SK-N-SH treated with all-trans-retinoic acid at 6 μM for 48 hours (cell line): Measurements from ENCODE around the gene ZCCHC24.

Experiments used
- ATAC-seq: fragments of 200-7000 bp; cut with Tn5 transposase; 3 replicates; pipeline ENCODE4 v1.9.1; 2020; ENCODE audit warnings: mild to moderate bottlenecking, moderate library complexity
- ARNTL ChIP-seq: fragments of 450-650 bp; formaldehyde crosslinking; IDR thresholded peaks from 2 replicates; pipeline ENCODE4 v1.5.0; 2020; ENCODE audit warnings: low read depth, mild to moderate bottlenecking, moderate library complexity, borderline replicate concordance
- ESRRG ChIP-seq: fragments of 250-450 bp; sonication (Bioruptor Pico); IDR thresholded peaks from 2 replicates; pipeline ENCODE4 v1.6.1; 2021; ENCODE audit warnings: mild to moderate bottlenecking
- GLIS3 ChIP-seq: fragments of 250-450 bp; sonication (Bioruptor Pico); IDR thresholded peaks from 2 replicates; pipeline ENCODE4 v1.5.0; 2020; ENCODE audit warnings: mild to moderate bottlenecking, moderate library complexity
- ISL1 ChIP-seq: fragments of 250-450 bp; sonication (Bioruptor Pico); IDR thresholded peaks from 2 replicates; pipeline ENCODE4 v2.1.2; 2022; ENCODE audit warnings: mild to moderate bottlenecking, moderate library complexity
- OSR1 ChIP-seq: fragments of 250-450 bp; sonication (Bioruptor Pico); IDR thresholded peaks from 2 replicates; pipeline ENCODE4 v1.8.0; 2022; ENCODE audit warnings: moderate library complexity, mild to moderate bottlenecking, inconsistent platforms
- PPARA ChIP-seq: fragments of 250-450 bp; sonication (Bioruptor Pico); IDR thresholded peaks from 2 replicates; pipeline ENCODE4 v1.5.0; 2020; ENCODE audit warnings: mild to moderate bottlenecking, borderline replicate concordance
- RARB ChIP-seq: fragments of 250-450 bp; sonication (Bioruptor Pico); IDR thresholded peaks from 2 replicates; pipeline ENCODE4 v1.8.0; 2021; ENCODE audit warnings: mild to moderate bottlenecking, moderate library complexity
- SNAI2 ChIP-seq: fragments of 250-450 bp; sonication (Bioruptor Pico); IDR thresholded peaks from 2 replicates; pipeline ENCODE4 v1.5.0; 2020; ENCODE audit warnings: mild to moderate bottlenecking, moderate library complexity
- TCF4 ChIP-seq: fragments of 250-450 bp; sonication (Bioruptor Pico); IDR thresholded peaks from 2 replicates; pipeline ENCODE4 v1.8.0; 2021; ENCODE audit warnings: mild to moderate bottlenecking, moderate library complexity, borderline replicate concordance
- ZC3H10 ChIP-seq: fragments of 250-450 bp; sonication (Bioruptor Pico); IDR thresholded peaks from 2 replicates; pipeline ENCODE4 v1.5.1; 2021; ENCODE audit warnings: mild to moderate bottlenecking, moderate library complexity
- ZFP30 ChIP-seq: fragments of 450-650 bp; formaldehyde crosslinking; IDR thresholded peaks from 2 replicates; pipeline ENCODE4 v1.5.0; 2022; ENCODE audit warnings: mild to moderate bottlenecking, moderate library complexity
- ZNF8 ChIP-seq: fragments of 450-650 bp; formaldehyde crosslinking; IDR thresholded peaks from 2 replicates; pipeline ENCODE4 v1.5.0; 2020; ENCODE audit warnings: mild to moderate bottlenecking, moderate library complexity
- TF ChIP-seq, protein P1 (sequence below): fragments of 250-450 bp; sonication (Bioruptor Pico); IDR thresholded peaks from 2 replicates; pipeline ENCODE4 v1.8.0; 2020; ENCODE audit warnings: mild to moderate bottlenecking, moderate library complexity, borderline replicate concordance
- TF ChIP-seq, protein P2 (sequence below): fragments of 250-450 bp; sonication (Bioruptor Pico); IDR thresholded peaks from 2 replicates; pipeline ENCODE4 v1.8.0; 2021; ENCODE audit warnings: low read depth, mild to moderate bottlenecking, moderate library complexity, borderline replicate concordance
- TF ChIP-seq, protein P3 (sequence below): fragments of 250-450 bp; sonication (Bioruptor Pico); IDR thresholded peaks from 2 replicates; pipeline ENCODE4 v1.5.1; 2021; ENCODE audit warnings: mild to moderate bottlenecking, moderate library complexity
- TF ChIP-seq, protein P4 (sequence below): fragments of 250-450 bp; sonication (Bioruptor Pico); IDR thresholded peaks from 2 replicates; pipeline ENCODE4 v1.5.1; 2020; ENCODE audit warnings: low read depth, mild to moderate bottlenecking, moderate library complexity

Gene ZCCHC24

DNA sequence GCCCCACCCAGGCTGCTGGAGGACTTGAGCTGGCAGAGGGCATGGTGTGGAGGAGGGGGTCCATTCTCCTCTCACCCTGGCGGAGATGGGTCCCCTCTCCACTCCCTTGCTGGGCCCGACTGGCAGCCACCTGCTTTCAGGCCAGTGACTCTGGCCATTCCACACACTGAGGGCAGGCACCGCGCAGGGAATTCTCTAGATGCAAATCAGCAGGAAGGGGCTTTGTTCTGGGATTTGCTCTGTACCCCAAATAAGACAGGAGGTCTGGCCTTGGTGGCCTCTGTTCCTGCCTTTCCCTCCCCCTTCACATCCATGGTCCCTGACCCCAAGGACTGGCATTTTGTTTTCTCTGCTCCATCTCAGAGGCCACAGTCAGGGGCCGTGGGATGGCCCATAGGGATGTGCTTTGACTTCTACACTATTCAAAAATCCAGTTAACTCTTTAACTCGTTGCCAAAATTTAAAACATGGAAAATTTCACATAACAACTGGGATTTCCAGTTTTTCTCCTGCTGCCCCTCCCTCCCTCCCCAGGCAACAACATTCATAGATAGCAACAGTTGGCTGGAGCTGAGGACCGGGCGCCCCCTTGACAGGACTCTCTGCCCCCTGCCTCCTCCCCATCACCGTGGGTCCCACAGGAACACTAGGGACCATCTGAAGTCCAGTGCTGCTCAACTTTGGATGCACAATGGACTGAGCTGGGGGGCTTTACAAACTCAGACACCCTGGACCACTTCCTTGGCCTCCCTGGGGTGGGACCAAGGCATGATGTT lies 64.3 kb downstream of the ZCCHC24 start:
- TF ChIP-seq ZNF8 (no peak), ESRRG (no peak), ARNTL (CRISPR knock-in tag) (no peak), ISL1 (CRISPR knock-in tag) (no peak), GLIS3 (CRISPR knock-in tag) (no peak), RARB (no peak), PPARA (CRISPR knock-in tag) (no peak), ZFP30 (CRISPR knock-in tag) (no peak)
- TF ChIP-seq, protein P1, sequence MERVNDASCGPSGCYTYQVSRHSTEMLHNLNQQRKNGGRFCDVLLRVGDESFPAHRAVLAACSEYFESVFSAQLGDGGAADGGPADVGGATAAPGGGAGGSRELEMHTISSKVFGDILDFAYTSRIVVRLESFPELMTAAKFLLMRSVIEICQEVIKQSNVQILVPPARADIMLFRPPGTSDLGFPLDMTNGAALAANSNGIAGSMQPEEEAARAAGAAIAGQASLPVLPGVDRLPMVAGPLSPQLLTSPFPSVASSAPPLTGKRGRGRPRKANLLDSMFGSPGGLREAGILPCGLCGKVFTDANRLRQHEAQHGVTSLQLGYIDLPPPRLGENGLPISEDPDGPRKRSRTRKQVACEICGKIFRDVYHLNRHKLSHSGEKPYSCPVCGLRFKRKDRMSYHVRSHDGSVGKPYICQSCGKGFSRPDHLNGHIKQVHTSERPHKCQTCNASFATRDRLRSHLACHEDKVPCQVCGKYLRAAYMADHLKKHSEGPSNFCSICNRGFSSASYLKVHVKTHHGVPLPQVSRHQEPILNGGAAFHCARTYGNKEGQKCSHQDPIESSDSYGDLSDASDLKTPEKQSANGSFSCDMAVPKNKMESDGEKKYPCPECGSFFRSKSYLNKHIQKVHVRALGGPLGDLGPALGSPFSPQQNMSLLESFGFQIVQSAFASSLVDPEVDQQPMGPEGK (CRISPR knock-in tag): no peak
- TF ChIP-seq, protein P2, sequence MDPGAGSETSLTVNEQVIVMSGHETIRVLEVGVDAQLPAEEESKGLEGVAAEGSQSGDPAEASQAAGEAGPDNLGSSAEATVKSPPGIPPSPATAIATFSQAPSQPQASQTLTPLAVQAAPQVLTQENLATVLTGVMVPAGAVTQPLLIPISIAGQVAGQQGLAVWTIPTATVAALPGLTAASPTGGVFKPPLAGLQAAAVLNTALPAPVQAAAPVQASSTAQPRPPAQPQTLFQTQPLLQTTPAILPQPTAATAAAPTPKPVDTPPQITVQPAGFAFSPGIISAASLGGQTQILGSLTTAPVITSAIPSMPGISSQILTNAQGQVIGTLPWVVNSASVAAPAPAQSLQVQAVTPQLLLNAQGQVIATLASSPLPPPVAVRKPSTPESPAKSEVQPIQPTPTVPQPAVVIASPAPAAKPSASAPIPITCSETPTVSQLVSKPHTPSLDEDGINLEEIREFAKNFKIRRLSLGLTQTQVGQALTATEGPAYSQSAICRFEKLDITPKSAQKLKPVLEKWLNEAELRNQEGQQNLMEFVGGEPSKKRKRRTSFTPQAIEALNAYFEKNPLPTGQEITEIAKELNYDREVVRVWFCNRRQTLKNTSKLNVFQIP: no peak
- TF ChIP-seq, protein P3, sequence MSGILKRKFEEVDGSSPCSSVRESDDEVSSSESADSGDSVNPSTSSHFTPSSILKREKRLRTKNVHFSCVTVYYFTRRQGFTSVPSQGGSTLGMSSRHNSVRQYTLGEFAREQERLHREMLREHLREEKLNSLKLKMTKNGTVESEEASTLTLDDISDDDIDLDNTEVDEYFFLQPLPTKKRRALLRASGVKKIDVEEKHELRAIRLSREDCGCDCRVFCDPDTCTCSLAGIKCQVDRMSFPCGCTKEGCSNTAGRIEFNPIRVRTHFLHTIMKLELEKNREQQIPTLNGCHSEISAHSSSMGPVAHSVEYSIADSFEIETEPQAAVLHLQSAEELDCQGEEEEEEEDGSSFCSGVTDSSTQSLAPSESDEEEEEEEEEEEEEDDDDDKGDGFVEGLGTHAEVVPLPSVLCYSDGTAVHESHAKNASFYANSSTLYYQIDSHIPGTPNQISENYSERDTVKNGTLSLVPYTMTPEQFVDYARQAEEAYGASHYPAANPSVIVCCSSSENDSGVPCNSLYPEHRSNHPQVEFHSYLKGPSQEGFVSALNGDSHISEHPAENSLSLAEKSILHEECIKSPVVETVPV (CRISPR knock-in tag): no peak
- TF ChIP-seq, protein P4, sequence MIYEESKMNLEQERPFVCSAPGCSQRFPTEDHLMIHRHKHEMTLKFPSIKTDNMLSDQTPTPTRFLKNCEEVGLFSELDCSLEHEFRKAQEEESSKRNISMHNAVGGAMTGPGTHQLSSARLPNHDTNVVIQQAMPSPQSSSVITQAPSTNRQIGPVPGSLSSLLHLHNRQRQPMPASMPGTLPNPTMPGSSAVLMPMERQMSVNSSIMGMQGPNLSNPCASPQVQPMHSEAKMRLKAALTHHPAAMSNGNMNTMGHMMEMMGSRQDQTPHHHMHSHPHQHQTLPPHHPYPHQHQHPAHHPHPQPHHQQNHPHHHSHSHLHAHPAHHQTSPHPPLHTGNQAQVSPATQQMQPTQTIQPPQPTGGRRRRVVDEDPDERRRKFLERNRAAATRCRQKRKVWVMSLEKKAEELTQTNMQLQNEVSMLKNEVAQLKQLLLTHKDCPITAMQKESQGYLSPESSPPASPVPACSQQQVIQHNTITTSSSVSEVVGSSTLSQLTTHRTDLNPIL (CRISPR knock-in tag): no peak
- TF ChIP-seq, all 23 proteins: peak for 0
- no peak for ATAC-seq

DNA sequence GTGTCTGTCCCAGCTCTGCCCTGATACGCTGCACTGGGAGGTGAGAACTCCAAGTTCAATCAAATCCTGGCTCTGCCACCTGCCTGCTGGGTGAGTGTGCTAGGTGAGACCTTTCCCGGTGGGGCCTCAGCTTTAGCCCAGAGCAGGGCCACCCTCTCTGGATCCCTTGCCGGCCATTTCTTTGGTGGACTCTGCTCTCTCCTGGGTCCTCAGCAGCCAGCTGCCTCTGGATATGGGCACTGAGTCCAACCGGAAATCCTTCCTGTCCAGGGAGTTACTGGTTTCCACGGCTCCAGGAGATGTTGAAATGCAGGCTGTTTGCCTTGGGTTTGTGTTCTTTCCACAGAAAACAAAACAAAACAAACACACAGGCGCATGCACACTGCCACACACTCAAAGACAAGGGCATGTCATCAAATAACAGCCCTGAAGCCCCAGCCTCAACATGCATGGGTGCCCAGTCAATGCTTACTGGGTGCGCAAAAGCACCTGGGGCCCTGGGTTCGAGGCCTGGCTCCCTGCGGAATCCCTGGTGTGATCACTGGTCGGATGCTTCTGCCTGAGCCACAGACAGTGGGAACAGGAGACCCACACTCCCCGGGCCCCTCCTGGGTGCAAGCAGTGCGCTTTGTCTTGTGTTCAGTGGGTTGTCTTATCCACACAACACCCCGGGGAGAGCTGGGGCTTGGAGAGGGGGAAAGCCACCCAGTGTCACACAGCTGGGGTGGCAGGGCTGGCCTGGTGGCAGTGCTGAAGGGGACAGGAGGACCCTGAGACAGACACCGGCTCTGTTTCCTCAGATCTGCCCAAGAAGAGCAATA lies 65.1 kb downstream of the ZCCHC24 start:
- ATAC-seq: no peak
- TF ChIP-seq SNAI2 (CRISPR knock-in tag) (no peak), OSR1 (CRISPR knock-in tag) (no peak), ZNF8 (no peak), RARB (no peak), ARNTL (CRISPR knock-in tag) (no peak), TCF4 (CRISPR knock-in tag) (no peak), ZC3H10 (no peak), PPARA (CRISPR knock-in tag) (no peak), ESRRG (no peak), GLIS3 (CRISPR knock-in tag) (no peak)
- TF ChIP-seq, protein P1 (CRISPR knock-in tag): no peak
- TF ChIP-seq, protein P2: no peak
- TF ChIP-seq, protein P4 (CRISPR knock-in tag): no peak
- TF ChIP-seq, all 23 proteins: peak for 0
